GM21717 (cell line): ENCODE data around the gene TMC8.
A peak's percentile ranks its signal among the peaks of the same experiment; 100 is the strongest.
"Not testable (repeated sequence)": the region's sequence is repeated elsewhere in the genome, so short reads cannot be mapped to it uniquely, and the experiment has no call there.

ENCODE experiments used
- ATAC-seq: cut with Tn5 transposase; IDR thresholded peaks from one replicate; pipeline ENCODE4 v1.9.1; 2021; ENCODE audit warnings: mild to moderate bottlenecking, moderate library complexity; ENCODE audit not compliant: unreplicated experiment

The TMC8 gene

DNA sequence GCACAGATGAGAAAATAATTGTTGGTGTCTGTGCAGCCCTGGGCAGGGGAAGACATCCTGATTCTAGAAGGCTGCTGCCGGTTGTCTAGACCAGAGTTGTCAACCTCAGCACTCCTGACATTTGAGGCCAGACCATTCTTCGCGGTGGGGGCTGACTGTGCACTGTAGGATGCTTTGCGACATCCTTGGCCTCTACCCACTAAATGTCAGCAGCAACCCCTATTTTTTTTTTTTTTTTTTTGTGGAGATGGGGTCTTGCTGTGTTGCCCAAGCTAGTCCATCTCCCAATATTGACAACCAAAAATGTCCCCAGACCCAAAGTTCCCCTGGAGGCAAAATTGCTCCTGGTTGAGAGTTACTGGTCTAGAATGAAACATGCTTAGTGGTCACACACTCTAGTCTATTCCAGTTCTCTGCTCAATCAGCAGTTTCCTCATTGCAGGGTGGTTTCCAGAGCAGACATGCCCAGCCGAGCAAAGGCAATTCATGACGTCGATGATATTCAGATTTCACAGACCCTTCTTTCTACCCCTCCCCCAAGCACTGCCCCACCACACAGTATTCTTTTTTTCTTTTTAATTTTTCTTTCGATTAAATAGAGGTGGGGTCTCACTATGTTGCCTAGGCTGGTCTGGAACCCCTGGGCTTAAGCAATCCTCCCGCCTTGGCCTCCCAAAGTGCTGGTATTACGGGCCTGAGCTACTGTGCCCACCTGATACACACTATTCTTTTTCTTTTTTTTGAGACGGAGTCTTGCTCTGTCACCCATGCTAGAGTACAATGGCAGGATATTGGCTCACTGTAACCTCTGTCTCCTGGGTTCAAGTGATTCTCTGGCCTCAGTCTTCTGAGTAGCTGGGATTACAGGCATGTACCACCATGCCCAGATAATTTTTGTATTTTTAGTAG, 24.6 kb downstream of the TMC8 start:
- ATAC-seq, result peak; percentile 56

DNA sequence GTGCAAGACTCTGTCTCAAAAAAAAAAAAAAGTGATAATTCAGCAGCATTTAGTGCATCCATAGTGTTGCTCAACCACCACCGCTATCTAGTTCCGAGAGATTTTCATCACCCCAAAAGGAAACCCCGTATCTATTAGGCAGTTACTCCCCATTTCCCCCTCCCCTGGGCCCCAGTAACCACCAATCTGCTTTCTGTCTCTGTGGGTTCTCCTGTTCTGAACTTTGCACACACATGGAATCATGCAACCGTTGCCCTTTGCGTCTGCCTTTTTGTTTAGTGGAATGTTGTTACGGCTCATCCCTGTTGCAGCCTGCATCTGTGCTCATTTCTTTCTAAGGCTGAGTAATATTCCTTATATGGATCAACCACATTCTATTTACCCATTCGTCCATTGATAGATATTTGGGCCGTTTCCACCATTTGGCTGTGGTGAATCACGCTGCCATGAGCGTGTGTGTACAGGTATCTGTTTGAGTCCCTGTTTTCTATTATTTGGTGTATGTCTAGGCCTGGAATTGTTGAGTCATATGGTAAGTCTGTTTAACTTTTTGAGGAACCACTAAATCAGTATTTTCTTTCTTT, 29.1 kb downstream of the TMC8 start:
- ATAC-seq, result no peak

DNA sequence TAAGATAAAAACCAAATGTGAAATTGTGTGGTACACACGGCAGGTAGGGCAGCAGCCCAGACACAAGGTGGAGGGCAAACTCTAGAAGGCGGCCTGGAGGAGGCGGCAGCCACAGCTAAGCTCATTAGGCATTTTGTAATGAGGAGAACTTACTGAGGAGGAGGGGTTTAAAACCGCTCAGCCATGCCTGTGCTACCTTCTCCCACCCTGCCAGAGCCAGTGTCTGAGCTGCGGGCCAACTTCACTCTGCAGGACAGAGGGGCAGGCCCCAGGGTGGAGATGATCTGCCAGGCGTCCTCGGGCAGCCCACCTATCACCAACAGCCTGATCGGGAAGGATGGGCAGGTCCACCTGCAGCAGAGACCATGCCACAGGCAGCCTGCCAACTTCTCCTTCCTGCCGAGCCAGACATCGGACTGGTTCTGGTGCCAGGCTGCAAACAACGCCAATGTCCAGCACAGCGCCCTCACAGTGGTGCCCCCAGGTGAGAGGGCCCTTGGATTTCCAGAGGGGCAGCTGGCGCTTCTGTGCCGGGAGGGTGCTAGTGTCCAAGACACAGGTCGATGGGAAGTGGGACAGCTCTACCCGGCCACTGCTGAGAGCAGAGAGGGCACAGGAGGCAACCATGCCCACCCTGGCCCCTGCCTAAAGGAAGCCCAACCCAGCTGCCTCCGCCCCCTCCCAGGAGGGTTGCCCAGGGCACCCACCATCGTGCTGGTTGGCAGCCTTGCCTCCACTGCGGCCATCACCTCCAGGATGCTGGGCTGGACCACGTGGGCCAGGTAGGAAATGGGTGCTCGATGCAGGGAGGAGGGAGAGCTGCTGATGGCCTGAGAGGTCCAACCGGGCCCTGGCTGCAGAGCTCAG, 33.5 kb downstream of the TMC8 start:
- no peak for ATAC-seq

DNA sequence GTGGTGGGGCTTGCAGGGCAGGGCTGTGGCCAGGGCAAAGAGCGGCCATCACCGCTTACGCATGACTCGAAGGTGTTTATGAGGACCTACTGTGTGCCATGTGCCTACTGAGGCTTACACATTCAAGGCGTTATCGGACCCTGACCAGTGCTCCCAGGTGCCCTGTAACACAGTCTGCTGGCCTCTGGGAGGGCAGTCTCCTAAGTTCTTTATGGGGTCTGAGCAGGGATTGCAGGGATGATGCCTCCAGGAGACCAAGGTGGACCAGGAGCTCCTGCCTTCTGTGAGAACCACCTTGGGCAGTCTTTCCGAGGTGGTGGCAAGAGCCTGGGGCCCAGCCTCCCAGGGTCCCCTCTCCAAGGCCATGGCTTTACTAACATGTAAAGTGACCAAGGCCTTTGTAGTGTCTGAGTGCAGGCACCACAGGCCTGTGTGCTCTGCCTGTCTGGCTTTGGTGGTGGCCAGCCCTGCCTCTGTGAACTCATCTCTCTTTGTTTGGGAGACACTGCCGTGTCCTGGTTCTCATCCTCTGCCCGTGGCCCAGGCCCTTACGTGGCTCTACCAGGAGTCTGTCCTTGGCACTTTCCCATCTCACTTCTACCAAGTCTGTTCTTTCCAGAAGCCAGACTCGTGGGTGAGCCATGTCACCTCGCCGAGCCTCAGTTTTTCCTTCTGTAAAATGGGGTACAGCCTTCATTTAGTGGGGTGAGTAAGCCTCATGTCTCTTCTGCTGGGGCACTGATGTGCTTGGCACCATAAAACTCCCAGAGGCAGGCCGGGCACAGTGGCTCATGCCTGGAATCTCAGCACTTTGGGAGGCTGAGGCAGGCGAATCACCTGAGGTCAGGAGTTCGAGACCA, 34.4 kb downstream of the TMC8 start:
- ATAC-seq, result no peak

DNA sequence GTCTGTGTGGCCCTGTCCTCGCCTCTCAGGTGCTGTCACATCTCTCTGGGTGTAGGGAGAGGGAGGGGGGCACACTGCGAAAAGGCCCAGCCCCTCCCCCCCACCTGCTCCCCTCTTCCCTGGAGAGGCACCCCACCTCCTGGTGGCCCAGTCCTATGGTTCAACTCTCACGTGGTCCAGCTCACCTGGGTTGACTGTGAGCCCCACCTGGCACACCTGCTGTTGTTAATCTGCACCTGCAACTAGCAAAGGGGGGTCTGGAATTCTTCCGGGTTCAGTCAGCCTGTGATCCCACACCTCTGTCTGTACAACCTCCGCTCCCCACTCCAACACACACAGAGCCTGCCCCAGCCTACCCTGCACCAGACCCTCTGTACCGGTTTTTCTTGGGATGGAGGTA, 35.8 kb downstream of the TMC8 start:
- no peak for ATAC-seq

DNA sequence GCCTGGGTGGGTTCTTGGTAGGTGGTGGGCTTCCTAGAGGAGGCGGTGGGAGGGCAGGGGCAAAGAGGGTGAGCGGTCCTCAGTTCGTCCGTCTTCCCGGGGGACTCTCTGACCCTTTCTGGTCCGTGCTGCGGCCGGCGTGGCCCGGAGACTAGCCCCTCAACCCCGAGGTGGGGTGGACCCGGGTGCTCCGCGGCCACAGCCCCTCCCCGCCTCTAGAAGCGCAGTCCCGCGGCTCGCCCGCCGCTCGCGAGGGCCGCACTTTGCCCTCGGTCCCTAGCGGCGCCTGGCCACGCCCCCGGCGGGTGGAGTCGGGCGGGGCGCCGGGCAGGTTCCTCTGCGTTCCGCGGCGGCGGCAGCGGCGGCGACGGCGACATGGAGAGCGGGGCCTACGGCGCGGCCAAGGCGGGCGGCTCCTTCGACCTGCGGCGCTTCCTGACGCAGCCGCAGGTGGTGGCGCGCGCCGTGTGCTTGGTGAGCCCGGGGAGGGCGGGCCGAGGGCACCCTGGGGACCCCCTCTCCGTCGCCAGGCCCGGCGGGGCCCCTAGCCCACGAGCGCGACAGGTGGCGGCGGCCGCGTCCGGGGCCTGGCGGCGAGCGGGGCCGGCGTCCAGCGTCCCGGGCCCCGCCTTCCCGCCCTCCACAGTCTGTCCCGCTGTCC, 37.8 kb downstream of the TMC8 start, which contains the start of gene SYNGR2:
Gene SYNGR2 (plus strand): TSS at position 340 of the 661 bp plus-strand sequence. CDS start 36 bp downstream, at position 376.
- peak; percentile 32 for ATAC-seq

DNA sequence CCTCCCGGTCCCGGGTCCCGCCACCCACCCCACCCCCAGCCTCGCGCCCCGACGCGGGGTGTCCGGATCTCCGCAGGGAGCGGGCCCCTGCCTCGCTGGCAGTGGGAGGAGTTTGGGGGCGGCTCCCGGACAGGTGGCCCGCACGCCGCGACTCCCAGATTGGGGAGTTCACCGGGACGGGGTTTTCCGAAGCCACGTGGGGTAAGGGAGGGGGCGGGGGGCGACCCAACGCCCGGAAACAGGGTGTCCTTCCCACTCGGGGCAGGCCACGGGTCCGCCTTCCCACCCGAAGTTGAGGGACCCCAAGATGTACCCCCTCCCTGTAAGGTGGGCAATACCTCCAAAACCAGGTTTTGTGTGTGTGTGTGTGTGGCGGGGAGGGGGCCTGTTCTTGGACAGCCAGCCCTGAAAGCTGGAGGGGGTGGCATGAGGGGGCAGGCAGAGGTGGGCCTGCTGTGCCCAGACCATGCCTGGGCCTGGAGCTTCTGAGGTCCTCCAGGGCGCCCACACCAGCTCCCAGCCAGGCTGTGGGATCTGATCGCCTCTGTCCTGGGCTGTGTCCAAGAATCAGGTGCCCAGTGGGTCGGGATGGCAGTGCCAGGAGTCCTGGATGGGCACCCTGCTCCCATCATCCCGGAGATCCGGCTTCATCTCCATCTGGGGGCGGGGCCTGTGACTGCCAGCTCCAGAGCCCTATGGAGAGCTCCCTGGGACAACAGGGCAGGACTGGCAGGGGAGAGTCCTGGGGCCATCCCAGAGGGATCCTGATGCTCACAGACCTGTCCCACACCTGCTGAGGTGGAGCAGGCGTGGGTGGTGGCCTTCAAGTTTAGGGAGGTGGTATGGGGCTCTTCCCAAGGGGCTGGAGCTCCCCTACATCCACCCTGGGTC, 38.6 kb downstream of the TMC8 start:
- peak; percentile 19 for ATAC-seq

DNA sequence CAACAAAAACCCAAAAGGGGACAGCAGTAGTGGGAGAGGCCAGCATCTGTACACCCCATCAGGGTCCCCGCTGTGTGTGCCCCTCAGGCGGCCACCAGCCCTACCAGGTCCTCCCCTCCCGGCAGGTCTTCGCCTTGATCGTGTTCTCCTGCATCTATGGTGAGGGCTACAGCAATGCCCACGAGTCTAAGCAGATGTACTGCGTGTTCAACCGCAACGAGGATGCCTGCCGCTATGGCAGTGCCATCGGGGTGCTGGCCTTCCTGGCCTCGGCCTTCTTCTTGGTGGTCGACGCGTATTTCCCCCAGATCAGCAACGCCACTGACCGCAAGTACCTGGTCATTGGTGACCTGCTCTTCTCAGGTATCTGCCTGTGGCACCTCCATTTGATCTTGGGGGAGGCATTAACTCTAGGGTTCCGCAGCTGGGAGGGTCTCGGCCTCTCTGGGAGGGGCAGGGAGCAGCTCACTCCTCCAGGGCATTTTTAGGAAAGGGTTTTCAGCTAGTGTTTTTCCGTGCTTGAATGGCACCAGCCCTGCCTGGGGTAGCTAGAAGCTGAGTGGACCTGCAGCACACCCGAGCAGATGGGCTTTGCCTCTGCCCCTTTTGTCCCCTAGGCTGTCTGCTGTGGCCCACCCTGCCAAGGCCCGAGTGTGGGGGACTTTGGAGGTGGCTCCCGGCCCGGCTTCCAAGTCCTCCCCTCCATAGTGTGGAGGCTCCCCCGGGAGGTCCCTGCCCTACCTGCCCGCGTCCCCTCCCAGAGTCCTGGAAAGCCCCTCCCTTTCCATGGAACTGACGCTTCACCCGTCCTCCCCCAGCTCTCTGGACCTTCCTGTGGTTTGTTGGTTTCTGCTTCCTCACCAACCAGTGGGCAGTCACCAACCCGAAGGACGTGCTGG, 40.4 kb downstream of the TMC8 start:
- ATAC-seq, result no peak

DNA sequence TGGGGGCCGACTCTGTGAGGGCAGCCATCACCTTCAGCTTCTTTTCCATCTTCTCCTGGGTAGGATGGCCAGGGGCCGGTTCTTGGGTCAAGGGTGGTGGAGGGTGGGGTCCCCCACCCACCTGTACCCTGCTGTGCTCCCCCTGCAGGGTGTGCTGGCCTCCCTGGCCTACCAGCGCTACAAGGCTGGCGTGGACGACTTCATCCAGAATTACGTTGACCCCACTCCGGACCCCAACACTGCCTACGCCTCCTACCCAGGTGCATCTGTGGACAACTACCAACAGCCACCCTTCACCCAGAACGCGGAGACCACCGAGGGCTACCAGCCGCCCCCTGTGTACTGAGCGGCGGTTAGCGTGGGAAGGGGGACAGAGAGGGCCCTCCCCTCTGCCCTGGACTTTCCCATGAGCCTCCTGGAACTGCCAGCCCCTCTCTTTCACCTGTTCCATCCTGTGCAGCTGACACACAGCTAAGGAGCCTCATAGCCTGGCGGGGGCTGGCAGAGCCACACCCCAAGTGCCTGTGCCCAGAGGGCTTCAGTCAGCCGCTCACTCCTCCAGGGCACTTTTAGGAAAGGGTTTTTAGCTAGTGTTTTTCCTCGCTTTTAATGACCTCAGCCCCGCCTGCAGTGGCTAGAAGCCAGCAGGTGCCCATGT, 41.1 kb downstream of the TMC8 start:
- ATAC-seq, result not testable (repeated sequence)

DNA sequence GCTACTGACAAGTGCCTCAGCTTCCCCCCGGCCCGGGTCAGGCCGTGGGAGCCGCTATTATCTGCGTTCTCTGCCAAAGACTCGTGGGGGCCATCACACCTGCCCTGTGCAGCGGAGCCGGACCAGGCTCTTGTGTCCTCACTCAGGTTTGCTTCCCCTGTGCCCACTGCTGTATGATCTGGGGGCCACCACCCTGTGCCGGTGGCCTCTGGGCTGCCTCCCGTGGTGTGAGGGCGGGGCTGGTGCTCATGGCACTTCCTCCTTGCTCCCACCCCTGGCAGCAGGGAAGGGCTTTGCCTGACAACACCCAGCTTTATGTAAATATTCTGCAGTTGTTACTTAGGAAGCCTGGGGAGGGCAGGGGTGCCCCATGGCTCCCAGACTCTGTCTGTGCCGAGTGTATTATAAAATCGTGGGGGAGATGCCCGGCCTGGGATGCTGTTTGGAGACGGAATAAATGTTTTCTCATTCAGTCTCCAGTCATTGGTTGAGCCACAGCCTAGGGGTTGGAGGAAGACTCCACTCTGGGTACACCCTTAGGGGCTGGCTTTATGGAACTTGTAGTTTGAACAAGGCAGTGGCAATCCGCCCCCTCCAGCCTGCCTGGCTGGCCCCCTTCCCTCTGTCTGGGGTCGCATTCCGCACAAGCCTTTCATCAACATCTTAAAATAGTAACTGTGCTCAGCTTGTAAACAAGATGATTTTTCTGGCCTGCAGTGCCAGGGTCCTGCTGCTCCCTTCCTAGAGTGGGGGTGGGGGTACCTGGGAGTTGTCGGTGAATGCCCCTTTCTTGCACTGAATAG, 41.9 kb downstream of the TMC8 start:
- no peak for ATAC-seq

DNA sequence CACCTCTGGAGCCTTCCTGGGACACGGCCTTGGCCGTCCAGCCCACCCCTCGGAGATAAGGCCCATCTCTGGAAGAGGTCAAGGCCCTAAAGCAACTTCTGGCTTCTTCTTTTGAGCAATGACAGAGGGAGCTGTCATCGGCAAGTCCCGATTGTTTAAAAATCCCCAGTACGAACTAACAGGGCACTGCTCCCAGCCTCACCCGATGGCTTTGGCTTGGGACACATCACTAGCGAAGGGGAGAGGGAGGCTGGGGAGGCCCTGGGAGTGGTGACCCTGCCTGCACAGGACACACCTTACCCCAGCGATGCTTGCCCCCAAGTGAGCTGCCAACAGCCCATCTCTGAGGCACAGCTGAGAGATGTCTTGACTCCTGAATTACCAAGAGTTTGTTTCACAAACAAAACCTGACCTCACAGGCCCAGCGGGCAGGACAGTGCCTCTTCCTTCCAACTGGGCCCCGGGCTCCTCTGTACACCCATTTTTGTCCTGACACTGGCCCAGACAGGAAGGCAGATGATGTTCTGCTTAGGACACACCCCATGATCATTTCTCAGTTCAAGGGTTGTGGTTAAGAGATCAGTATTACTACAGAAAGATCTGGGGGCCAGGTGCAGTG, 42.6 kb downstream of the TMC8 start:
- ATAC-seq, result no peak

DNA sequence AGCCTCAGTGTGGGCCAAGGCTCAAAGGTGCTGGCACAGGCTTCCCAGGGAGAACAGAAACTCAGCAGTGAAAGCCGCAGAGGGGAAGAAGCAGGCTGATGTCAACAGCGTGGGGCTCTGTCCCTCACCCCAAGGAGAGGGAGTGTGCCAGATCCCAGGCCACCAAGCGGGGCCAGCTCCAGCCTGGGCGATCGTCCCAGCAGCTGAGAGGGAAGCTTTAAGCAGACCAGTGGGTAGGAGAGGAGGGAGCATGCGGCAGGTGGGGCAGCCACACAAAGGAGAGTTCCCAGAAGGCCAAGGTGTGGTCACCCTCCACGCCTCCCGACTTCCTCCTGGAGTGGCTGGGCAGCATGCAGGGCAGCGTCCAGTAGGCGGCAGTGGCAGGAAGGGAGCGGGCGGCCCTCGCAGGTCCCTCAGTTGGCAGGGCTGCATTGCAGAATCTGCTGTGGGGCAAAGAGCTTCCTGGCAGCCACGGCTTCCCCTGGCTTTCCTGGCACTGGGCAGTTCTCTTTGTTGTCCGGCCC, 43.8 kb downstream of the TMC8 start:
- no peak for ATAC-seq

DNA sequence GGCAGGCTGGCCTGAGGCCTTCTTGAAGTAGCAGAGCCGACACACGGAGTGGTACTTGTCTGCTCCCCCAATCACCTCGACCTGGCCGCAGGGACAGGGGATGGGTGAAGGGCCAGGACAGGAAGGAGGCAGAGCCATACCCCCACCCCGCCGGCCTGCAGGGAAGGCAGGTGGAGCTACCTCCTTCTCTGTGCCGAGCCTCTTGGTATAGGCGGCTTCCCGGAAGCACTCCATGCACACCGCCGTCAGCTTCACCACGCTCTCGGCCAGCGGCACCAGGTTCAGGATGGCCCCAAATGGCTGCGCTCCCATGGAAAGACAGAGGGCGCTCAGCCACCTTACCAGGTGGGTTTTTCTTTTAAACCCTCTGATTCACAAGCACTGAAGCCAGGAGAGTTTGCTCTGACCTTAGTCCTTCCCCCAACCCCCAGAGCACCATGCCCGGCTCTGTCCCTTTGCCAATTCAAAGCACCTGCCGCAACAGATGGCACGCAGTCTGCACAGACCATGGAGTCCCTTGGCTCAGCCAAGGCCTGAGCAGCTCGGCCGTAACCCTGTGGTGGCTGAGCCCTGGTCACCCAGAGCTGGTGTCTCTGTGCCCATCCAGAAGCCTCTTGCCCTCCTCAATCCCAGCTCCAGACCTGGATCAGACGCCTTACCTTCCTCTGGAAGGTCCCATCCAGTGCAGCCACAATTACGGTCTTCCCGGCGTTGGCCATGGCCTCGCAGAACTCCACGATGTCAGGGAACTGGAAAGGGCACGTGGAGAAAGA, 44.5 kb downstream of the TMC8 start:
- ATAC-seq, result no peak

DNA sequence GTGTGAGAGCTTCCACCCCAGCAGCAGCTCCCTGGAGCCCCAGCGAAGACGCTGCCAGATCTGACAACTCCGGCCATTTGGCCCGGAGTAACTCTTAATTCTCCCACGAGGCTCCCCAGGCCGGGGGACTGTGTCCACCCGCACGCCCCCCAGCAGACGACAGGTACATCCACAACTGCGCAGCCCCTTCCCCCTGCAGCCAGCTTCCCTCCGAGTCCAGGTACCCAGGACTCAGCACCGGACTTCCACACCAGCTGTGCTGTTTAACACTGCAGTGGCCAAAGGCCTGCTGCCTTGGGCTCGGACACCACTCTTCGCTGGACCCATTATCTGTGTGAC, 45.0 kb downstream of the TMC8 start:
- no peak for ATAC-seq

DNA sequence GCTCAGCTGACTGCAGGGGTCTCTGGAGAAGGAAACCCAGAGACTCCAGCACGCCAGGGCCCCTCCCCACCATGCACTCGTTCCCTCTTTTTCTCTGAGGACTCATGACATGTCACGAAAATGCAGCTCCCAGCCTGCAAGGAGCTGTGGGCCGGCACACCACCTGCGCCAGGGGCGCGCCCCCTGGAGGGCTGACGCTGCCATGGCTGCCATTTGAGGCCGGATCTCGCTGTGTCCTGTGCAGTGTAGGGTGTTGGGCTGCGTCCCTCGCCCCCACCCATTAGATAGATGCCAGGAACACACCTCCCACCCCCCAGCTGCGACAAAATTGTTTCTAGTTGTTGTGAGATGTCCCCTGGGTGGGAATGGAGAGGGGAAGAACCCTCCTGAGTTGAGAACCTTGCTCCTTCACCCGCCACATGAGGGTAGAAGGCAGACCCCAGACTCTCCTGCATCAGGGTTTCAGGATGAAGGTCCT, 46.0 kb downstream of the TMC8 start:
- ATAC-seq, result no peak
